GM12878 (cell line): ENCODE measurements around the gene RPS6KA5. TPM values are rescaled to one million over a fixed set of nuclear protein-coding genes. Genes with fewer than 3 reads are reported as not detected.

Experiments used
- ATAC-seq: fragments of 200-7000 bp; cut with Tn5 transposase; 3 replicates; pipeline ENCODE4 v1.9.1; 2020; ENCODE audit warnings: mild to moderate bottlenecking, moderate library complexity
- BruUV-seq: library from RNA; stranded (reverse); fragments of 400-500 nt; replicated peaks from 2 replicates; lab custom pipeline; 2021; lab: Mats Ljungman, UMichigan
- CTCF ChIA-PET: fragments of 300-600 bp; sonication (Branson Sonifier 250); formaldehyde crosslinking; extraction: SDS; loops from one replicate; lab custom pipeline; 2021; ENCODE audit warnings: inconsistent platforms; lab: Yijun Ruan, JAX
- POLR2A ChIA-PET: fragments of 350-600 bp; formaldehyde crosslinking; extraction: SDS; loops from one replicate; lab custom pipeline; 2021; ENCODE audit warnings: inconsistent platforms; lab: Charles Lee
- RAD21 ChIA-PET: fragments of 300-600 bp; sonication (Branson Sonifier 250); formaldehyde crosslinking; loops from one replicate; lab custom pipeline; 2023; ENCODE audit warnings: antibody characterized with exemption; ENCODE audit not compliant: unreplicated experiment; lab: Charles Lee
- SMC1A ChIA-PET: fragments of 300-600 bp; sonication (Branson Sonifier 250); formaldehyde crosslinking; loops from one replicate; lab custom pipeline; 2023; ENCODE audit not compliant: unreplicated experiment, uncharacterized antibody; lab: Charles Lee
- DNase-seq: peaks from one replicate; pipeline ENCODE4 v3.0.0-alpha.2; 2011; ENCODE audit warnings: low read depth, low spot score
- FAIRE-seq: peaks from 3 replicates; lab custom pipeline; 2011; peaks lifted over from hg19 to GRCh38; lab: Jason Lieb, UNC
- H2AFZ ChIP-seq: 2 replicates; pipeline ENCODE4 v1.6.0; 2011; ENCODE audit warnings: low read depth, low read length, control low read depth; ENCODE audit not compliant: control insufficient read depth
- H3K27ac ChIP-seq: 2 replicates; pipeline ENCODE4 v1.5.1; 2011; ENCODE audit warnings: control low read depth; ENCODE audit not compliant: control insufficient read depth, insufficient read depth
- H3K27me3 ChIP-seq, 2 experiments: replicated peaks in 1 of 2; 2 replicates each; pipeline versions ENCODE4 v1.6.0 to v1.6.1; 2011; ENCODE audit warnings: low read length in 1 of 2; ENCODE audit not compliant: control insufficient read depth in 2 of 2, insufficient read depth in 2 of 2
- H3K36me3 ChIP-seq, 2 experiments: 2 replicates each; pipeline ENCODE4 v1.5.1; 2011; ENCODE audit warnings: low read length in 1 of 2; ENCODE audit not compliant: control insufficient read depth in 2 of 2, insufficient read depth in 2 of 2
- H3K4me1 ChIP-seq: 2 replicates; pipeline ENCODE4 v1.6.1; 2011; ENCODE audit warnings: mild to moderate bottlenecking, low read length, moderate library complexity, mixed read lengths; ENCODE audit not compliant: control insufficient read depth, insufficient read depth
- H3K4me2 ChIP-seq: 2 replicates; pipeline ENCODE4 v1.6.0; 2011; ENCODE audit warnings: control low read depth; ENCODE audit not compliant: control insufficient read depth, insufficient read depth
- H3K4me3 ChIP-seq: fragments of 200-600 bp; sonication (generic); 2 replicates; pipeline ENCODE4 v1.5.1; 2016
- H3K79me2 ChIP-seq: 2 replicates; pipeline ENCODE4 v1.6.0; 2011; ENCODE audit warnings: low read length; ENCODE audit not compliant: control insufficient read depth, insufficient read depth
- H3K9ac ChIP-seq: 2 replicates; pipeline ENCODE4 v1.8.0; 2011; ENCODE audit warnings: low read length, control low read depth, mixed read lengths; ENCODE audit not compliant: control insufficient read depth, insufficient read depth
- H3K9me3 ChIP-seq: replicated peaks from 3 replicates; pipeline ENCODE4 v1.5.1; 2011; ENCODE audit warnings: mild to moderate bottlenecking, low read length; ENCODE audit not compliant: control insufficient read depth, insufficient read depth
- H4K20me1 ChIP-seq: 2 replicates; pipeline ENCODE4 v1.6.0; 2011; ENCODE audit not compliant: control insufficient read depth, insufficient read depth
- E4F1 ChIP-seq: fragments of 450-650 bp; IDR thresholded peaks from 2 replicates; pipeline ENCODE4 v1.6.1; 2018; ENCODE audit warnings: borderline replicate concordance, mild to moderate bottlenecking; ENCODE audit not compliant: partially characterized antibody
- EP300 ChIP-seq, 2 experiments: fragments of 150-350 bp in 1 of 2; IDR thresholded peaks; 2 replicates each; pipeline ENCODE4 v1.6.1; 2011 to 2012; ENCODE audit warnings: low read depth in 2 of 2, low read length in 2 of 2, borderline replicate concordance in 1 of 2, improper control_type of control experiment in 1 of 2, inconsistent platforms in 1 of 2; ENCODE audit not compliant: control insufficient read depth in 1 of 2
- ETV6 ChIP-seq, 2 experiments: fragments of 450-650 bp in 1 of 2; IDR thresholded peaks in 1 of 2; conservative IDR thresholded peaks in 1 of 2; 2 replicates each; pipeline ENCODE4 v1.6.1; 2014; ENCODE audit warnings: antibody characterized with exemption in 1 of 2, borderline replicate concordance in 1 of 2, low read depth in 1 of 2, mild to moderate bottlenecking in 1 of 2, moderate library complexity in 1 of 2
- GABPA ChIP-seq: IDR thresholded peaks from 2 replicates; pipeline ENCODE4 v1.6.1; 2014; ENCODE audit warnings: antibody characterized with exemption, low read depth, mild to moderate bottlenecking, inconsistent platforms
- MTA3 ChIP-seq: IDR thresholded peaks from 2 replicates; pipeline ENCODE4 v1.6.1; 2012; ENCODE audit warnings: low read length, inconsistent platforms, borderline replicate concordance
- NFIC ChIP-seq: IDR thresholded peaks from 2 replicates; pipeline ENCODE4 v1.6.1; 2012; ENCODE audit warnings: low read depth, mild to moderate bottlenecking, inconsistent platforms, low read length, moderate library complexity
- NFYB ChIP-seq: IDR thresholded peaks from 2 replicates; pipeline ENCODE4 v1.6.1; 2011; ENCODE audit warnings: low read depth, mild to moderate bottlenecking, low read length, improper control_type of control experiment, moderate library complexity; ENCODE audit not compliant: insufficient read depth
- RAD51 ChIP-seq: fragments of 450-650 bp; IDR thresholded peaks from 2 replicates; pipeline ENCODE4 v1.6.1; 2016; ENCODE audit warnings: moderate library complexity, mild to moderate bottlenecking, inconsistent platforms
- RUNX3 ChIP-seq: IDR thresholded peaks from 2 replicates; pipeline ENCODE4 v1.6.1; 2012; ENCODE audit warnings: low read length, inconsistent platforms
- SPI1 ChIP-seq: IDR thresholded peaks from 2 replicates; pipeline ENCODE4 v1.6.1; 2011; ENCODE audit warnings: low read depth, mild to moderate bottlenecking, low read length, moderate library complexity, borderline replicate concordance; ENCODE audit not compliant: insufficient read depth
- ZNF384 ChIP-seq: IDR thresholded peaks from 2 replicates; pipeline ENCODE4 v1.6.1; 2012; ENCODE audit warnings: low read depth, mild to moderate bottlenecking, low read length, improper control_type of control experiment, borderline replicate concordance
- in situ Hi-C: fragments of 300-500 bp; cut with MboI; formaldehyde crosslinking; loops from 9 replicates; pipeline ENCODE4 v1.14.3; 2018; ENCODE audit warnings: mixed read lengths
- intact Hi-C: fragments of 100-400 bp; cut with micrococcal nuclease; formaldehyde crosslinking; loops from one replicate; pipeline ENCODE4 v1.14.2; 2022; ENCODE audit not compliant: unreplicated experiment
- polyA plus RNA-seq, 11 experiments: library from polyadenylated mRNA; depleted of rRNA in 4 of 11; unstranded in 6 of 11; stranded (reverse) in 5 of 11; fragments of >200 nt; fragmentation: Nextera tagmentation in 4 of 11; fragmentation: Illumina TruSeq in 1 of 11; extraction: Ambion mirVana in 4 of 11; extraction: Trizol in 1 of 11; gene quantifications; 1 replicate in 1 of 11; 2 replicates in 10 of 11; pipeline versions ENCODE4 v1.2.1 to v1.2.3, GENCODE V29; 2011 to 2016; ENCODE audit warnings: inconsistent platforms in 2 of 11, missing spikeins in 2 of 11, low read depth in 1 of 11
- total RNA-seq, 4 experiments: library from RNA; depleted of rRNA in 3 of 4; stranded (reverse); fragments of >200 nt in 3 of 4; fragmentation: Illumina TruSeq in 1 of 4; extraction: Trizol in 1 of 4; gene quantifications; 2 replicates each; pipeline versions ENCODE4 v1.2.1 to v1.2.3, GENCODE V29; 2013 to 2021
- TF ChIP-seq, protein P1 (sequence below): fragments of 450-650 bp; IDR thresholded peaks from 2 replicates; pipeline ENCODE4 v1.6.1; 2017; ENCODE audit warnings: mild to moderate bottlenecking, moderate library complexity

RPS6KA5 gene
- total and polyA plus RNA-seq, 10 of the 15 experiments (the other 5 are each of a cell fraction or from before 2014, with no cell fraction given): 1.4 to 7.0 (median 3.7) TPM

GRCh38 chr14:91063119-91063518, 2.7 kb upstream of the RPS6KA5 start:
- ChIA-PET SMC1A (interaction anchor here (0.6 to 7.0 kb wide), 8 partner anchors 15 to 346 kb away, joined by 3 to 68 read pairs (median 4); partner anchors contain the start of gene DGLUCY), CTCF (interaction anchor here (0.6 to 4.1 kb wide), 6 partner anchors 35 to 304 kb away, joined by 3 to 20 read pairs (median 4); partner anchors contain the start of gene DGLUCY), POLR2A (interaction anchor here (0.7 to 7.5 kb wide), 4 partner anchors 33 to 63 kb away, joined by 3 to 94 read pairs (median 4); partner anchors contain the start of gene DGLUCY), RAD21 (no interaction called here)
- DNase-seq: peak; percentile 60
- Histone ChIP-seq H3K9me3 (no peaks in the 10 kb centered on the region), H3K4me2 (no peak overlapping the region), H3K36me3 (no peaks in the 10 kb centered on the region), H3K27me3 (no peaks in the 10 kb centered on the region), H4K20me1 (no peaks in the 10 kb centered on the region), H3K4me1 (peaks cover 11% of the 10 kb centered on the region), H3K4me3 (no peak overlapping the region), H3K79me2 (peaks cover 4% of the 10 kb centered on the region; the same call in 1 of the 2 replicates), H3K9ac (no peak overlapping the region), H3K27ac (peak overlapping the region; percentile 72; the same call in 1 of the 2 replicates), H2AFZ (peak overlapping the region; percentile 93)
- intact Hi-C loops (loop anchor here (5.0 kb wide), 2 partner anchors 56 to 161 kb away; no protein-coding TSS in a partner anchor), in situ Hi-C loops (no loop called here)
- peak; percentile 15 for ATAC-seq
- no TSS peak for BruUV-seq
- FAIRE-seq: peak; percentile 62
- TF ChIP-seq, protein P1, sequence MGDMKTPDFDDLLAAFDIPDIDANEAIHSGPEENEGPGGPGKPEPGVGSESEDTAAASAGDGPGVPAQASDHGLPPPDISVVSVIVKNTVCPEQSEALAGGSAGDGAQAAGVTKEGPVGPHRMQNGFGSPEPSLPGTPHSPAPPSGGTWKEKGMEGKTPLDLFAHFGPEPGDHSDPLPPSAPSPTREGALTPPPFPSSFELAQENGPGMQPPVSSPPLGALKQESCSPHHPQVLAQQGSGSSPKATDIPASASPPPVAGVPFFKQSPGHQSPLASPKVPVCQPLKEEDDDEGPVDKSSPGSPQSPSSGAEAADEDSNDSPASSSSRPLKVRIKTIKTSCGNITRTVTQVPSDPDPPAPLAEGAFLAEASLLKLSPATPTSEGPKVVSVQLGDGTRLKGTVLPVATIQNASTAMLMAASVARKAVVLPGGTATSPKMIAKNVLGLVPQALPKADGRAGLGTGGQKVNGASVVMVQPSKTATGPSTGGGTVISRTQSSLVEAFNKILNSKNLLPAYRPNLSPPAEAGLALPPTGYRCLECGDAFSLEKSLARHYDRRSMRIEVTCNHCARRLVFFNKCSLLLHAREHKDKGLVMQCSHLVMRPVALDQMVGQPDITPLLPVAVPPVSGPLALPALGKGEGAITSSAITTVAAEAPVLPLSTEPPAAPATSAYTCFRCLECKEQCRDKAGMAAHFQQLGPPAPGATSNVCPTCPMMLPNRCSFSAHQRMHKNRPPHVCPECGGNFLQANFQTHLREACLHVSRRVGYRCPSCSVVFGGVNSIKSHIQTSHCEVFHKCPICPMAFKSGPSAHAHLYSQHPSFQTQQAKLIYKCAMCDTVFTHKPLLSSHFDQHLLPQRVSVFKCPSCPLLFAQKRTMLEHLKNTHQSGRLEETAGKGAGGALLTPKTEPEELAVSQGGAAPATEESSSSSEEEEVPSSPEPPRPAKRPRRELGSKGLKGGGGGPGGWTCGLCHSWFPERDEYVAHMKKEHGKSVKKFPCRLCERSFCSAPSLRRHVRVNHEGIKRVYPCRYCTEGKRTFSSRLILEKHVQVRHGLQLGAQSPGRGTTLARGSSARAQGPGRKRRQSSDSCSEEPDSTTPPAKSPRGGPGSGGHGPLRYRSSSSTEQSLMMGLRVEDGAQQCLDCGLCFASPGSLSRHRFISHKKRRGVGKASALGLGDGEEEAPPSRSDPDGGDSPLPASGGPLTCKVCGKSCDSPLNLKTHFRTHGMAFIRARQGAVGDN: peak; percentile 34; the same call in 1 of the 2 replicates
- TF ChIP-seq ETV6 (conservative IDR thresholded peaks at IDR 0.05 in 1 of 2, IDR thresholded peaks at IDR 0.05 in 1 of 2; ENCODE audit: borderline replicate concordance in 1 of 2, low read depth in 1 of 2) (peak in 1 of 2 experiments; percentile 65; a peak in 1 of 4 replicates), E4F1 (no peak), RUNX3 (peak; percentile 52), RAD51 (peak; percentile 70), EP300 (IDR thresholded peaks at IDR 0.05; ENCODE audit: borderline replicate concordance in 1 of 2, control insufficient read depth in 1 of 2, low read depth in 2 of 2, low read length in 2 of 2) (no peak), GABPA (peak; percentile 78), SPI1 (peak; percentile 34; the same call in 1 of the 2 replicates), ZNF384 (peak; percentile 95), NFIC (0 out of 2 replicates have a peak, but pooled peaks have one; percentile 36), NFYB (peak; percentile 66; the same call in 1 of the 2 replicates), MTA3 (no peak)
